Activated CD4-positive, CD25-positive, alpha-beta regulatory T cell treated with anti-CD3 and anti-CD28 coated beads, Interleukin-2, amount 50 U/mL, for 24 hours (primary cell): ENCODE measurements around the gene COL11A1.
"Not testable (repeated sequence)": the region's sequence is repeated elsewhere in the genome, so short reads cannot be mapped to it uniquely, and the experiment has no call there.

Experiments
- ATAC-seq, 2 donors: fragments of 150-1000 bp; cut with Tn5 transposase; one replicate each; pipeline ENCODE4 v1.10.0; 2021; ENCODE audit warnings: mild to moderate bottlenecking in 1 of 2, moderate library complexity in 1 of 2

COL11A1 gene

GRCh38 chr1:102833151-102833550 lies 275.2 kb downstream of the COL11A1 start:
- no peak for ATAC-seq

- not testable (repeated sequence) for ATAC-seq
These were observed 281.6 kb downstream of the COL11A1 start for GRCh38 chr1:102826706-102827105.
